ENCODE measurements around the gene MOV10L1.
"Not testable (repeated sequence)": the region's sequence is repeated elsewhere in the genome, so short reads cannot be mapped to it uniquely, and the experiment has no call there.

MOV10L1 gene

DNA sequence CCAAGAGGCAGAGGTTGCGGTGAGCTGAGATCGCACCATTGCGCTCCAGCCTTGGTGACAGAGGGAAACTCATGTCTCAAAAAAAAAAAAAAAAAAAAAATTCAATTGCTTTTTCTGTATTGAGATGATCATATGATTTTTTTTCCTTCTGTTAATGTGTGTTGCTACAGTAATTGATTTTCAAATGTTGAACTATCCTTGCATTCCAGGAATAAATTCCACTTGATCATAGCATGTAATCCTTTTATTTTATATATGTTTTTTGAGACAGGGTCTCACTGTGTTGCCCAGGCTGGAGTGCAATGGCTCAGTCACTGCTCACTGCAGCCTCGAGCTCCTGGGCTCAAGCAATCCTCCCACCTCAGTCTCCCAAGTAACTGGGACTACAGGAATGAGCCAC is 33.3 kb downstream of the MOV10L1 start:
- peaks cover 4% of the 10 kb centered on the region for H3K9me3 ChIP-seq (ENCODE audit: severe bottlenecking)
- H3K27me3 ChIP-seq (ENCODE audit: insufficient read depth, low read depth, severe bottlenecking), result no peaks in the 10 kb centered on the region
- no peak overlapping the region for H3K4me3 ChIP-seq (ENCODE audit: low read depth, low read length)
- H3K36me3 ChIP-seq, result no peaks in the 10 kb centered on the region
- no peak overlapping the region for H3K27ac ChIP-seq
- DNase-seq, result no peak
- TF ChIP-seq, protein P1, sequence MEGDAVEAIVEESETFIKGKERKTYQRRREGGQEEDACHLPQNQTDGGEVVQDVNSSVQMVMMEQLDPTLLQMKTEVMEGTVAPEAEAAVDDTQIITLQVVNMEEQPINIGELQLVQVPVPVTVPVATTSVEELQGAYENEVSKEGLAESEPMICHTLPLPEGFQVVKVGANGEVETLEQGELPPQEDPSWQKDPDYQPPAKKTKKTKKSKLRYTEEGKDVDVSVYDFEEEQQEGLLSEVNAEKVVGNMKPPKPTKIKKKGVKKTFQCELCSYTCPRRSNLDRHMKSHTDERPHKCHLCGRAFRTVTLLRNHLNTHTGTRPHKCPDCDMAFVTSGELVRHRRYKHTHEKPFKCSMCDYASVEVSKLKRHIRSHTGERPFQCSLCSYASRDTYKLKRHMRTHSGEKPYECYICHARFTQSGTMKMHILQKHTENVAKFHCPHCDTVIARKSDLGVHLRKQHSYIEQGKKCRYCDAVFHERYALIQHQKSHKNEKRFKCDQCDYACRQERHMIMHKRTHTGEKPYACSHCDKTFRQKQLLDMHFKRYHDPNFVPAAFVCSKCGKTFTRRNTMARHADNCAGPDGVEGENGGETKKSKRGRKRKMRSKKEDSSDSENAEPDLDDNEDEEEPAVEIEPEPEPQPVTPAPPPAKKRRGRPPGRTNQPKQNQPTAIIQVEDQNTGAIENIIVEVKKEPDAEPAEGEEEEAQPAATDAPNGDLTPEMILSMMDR (IDR thresholded peaks at IDR 0.05; ENCODE audit: low read depth, low read length), result no peak

DNA sequence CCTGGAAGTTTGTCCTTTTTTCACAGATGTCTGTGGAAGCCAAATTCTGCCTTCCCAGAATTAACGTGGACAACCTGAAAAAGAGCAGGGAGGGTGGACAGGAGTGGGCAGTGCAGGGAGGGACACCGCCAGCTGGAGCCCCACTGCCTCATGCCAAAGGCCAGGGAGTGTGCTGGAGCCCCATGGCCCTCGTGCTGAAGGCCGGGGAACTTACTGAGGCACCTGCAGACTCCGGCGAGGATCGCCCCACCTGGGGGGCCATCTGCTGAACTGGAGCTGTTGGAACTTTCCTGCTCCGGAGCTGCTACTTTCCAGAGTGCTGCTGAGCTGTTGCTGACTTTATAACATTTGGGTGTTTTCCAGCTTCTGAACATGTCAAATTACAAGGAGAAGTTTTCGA is 35.2 kb downstream of the MOV10L1 start:
- Histone ChIP-seq H3K36me3 (no peaks in the 10 kb centered on the region), H3K27me3 (ENCODE audit: insufficient read depth, low read depth, severe bottlenecking) (no peaks in the 10 kb centered on the region), H3K4me3 (ENCODE audit: low read depth, low read length) (no peak overlapping the region), H3K9me3 (ENCODE audit: severe bottlenecking) (peaks cover 4% of the 10 kb centered on the region), H3K27ac (no peak overlapping the region)
- no peak for DNase-seq
- TF ChIP-seq, protein P1 (IDR thresholded peaks at IDR 0.05; ENCODE audit: low read depth, low read length), result no peak

DNA sequence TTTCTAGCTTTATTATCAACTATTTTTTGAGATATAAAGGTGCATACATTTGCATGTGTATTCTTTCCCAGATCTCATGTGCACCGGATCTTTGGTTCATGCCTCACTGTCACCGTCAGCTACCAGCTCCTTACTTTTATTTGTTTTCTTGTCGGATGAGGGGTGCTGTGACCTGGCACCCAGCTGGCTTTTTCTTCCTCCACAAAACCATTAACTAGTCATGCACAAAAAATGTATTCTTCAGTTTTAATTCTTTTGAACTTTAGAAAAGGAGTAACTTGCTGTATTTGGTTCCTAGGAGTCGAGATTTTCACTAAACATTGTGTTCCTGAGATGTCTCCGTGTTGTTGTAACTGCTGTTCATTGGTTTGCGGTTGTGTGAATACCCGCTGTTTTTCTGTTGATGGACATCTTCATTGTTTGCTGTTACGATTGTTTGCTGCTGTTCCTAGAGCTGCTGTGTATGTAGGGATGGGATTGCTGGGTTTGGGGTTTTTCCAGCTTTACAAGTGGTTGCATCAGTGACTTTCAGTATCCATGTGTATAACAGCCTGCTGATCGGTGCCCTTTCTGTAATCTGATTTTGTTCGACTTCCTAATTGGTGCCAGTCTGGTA is 39.4 kb downstream of the MOV10L1 start:
- no peaks in the 10 kb centered on the region for H3K36me3 ChIP-seq
- no peaks in the 10 kb centered on the region for H3K9me3 ChIP-seq (ENCODE audit: severe bottlenecking)
- DNase-seq, result no peak
- no peaks in the 10 kb centered on the region for H3K27me3 ChIP-seq (ENCODE audit: insufficient read depth, low read depth, severe bottlenecking)
- no peak overlapping the region for H3K4me3 ChIP-seq (ENCODE audit: low read depth, low read length)
- TF ChIP-seq, protein P1 (IDR thresholded peaks at IDR 0.05; ENCODE audit: low read depth, low read length), result no peak
- H3K27ac ChIP-seq, result no peak overlapping the region

DNA sequence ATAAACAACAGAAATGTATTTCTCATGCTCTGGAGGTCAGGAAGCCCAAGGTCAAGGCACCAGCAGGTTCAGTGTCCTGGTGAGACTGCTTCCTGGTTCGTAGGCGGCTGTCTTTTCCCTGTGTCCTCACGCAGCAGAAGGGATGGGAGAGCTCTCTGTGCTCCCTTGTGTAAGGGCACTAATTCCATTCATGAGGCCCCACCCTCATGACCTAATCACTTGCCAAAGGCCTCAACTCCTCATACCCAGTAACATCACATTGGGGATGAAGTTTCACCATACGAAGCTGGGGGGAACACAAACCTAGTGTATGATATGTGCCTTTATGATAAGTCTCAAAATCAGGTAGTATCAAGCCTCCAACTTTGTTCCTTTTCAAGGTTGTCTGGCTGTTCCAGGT is 42.1 kb downstream of the MOV10L1 start:
- H3K36me3 ChIP-seq, result no peaks in the 10 kb centered on the region
- no peak for DNase-seq

DNA sequence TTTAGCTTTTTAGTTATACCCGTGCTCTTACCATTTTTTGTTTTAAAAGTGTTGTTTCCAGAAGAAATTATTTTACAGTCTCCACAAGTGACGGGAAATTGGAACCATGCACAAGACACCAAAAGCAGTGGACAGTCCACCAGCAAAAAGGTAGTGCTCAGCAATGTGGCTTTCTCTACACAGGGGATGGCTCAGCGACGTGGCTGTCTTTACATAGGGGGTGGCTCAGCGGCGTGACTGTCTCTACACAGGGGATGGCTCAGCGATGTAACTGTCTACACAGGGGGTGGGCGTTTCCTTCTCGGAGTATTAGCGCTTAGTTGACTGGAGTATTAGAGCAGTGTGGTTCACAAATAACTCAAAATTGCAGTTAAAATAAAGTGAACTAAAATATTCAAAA is 44.7 kb downstream of the MOV10L1 start:
- Histone ChIP-seq H3K36me3 (no peaks in the 10 kb centered on the region), H3K27me3 (ENCODE audit: insufficient read depth, low read depth, severe bottlenecking) (no peaks in the 10 kb centered on the region), H3K27ac (no peak overlapping the region), H3K4me3 (ENCODE audit: low read depth, low read length) (no peak overlapping the region), H3K9me3 (ENCODE audit: severe bottlenecking) (no peaks in the 10 kb centered on the region)
- no peak for DNase-seq
- TF ChIP-seq, protein P1 (IDR thresholded peaks at IDR 0.05; ENCODE audit: low read depth, low read length), result no peak

More for the DNA sequence above, 42.1 kb downstream of the MOV10L1 start:
- Histone ChIP-seq H3K9me3 (ENCODE audit: severe bottlenecking) (no peaks in the 10 kb centered on the region), H3K27ac (no peak overlapping the region), H3K4me3 (ENCODE audit: low read depth, low read length) (no peak overlapping the region), H3K27me3 (ENCODE audit: insufficient read depth, low read depth, severe bottlenecking) (no peaks in the 10 kb centered on the region)
- TF ChIP-seq, protein P1 (IDR thresholded peaks at IDR 0.05; ENCODE audit: low read depth, low read length), result no peak

DNA sequence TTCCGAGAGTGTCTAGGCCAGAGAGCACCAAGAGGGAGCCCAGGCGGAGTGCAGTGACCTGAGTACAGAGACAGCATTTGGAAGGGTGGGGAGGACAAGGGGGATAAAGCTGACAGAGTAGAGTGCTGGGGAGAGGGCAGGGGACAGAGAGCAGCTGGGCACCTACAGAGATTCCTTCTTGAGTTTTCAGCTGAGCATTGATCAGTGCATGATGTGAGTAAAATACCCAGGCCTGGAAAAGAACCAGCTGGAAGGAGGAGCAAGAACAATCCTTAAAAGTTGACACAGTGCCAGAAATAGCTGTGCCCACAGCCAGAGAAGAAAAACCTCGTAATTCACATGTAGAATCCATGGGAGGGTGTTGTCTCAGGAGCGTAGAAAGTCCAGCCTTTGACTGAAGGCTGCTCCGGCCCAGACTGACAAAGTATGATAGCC is 46.8 kb downstream of the MOV10L1 start:
- no peaks in the 10 kb centered on the region for H3K9me3 ChIP-seq (ENCODE audit: severe bottlenecking)
- H3K27me3 ChIP-seq (ENCODE audit: insufficient read depth, low read depth, severe bottlenecking), result no peaks in the 10 kb centered on the region
- TF ChIP-seq, protein P1 (IDR thresholded peaks at IDR 0.05; ENCODE audit: low read depth, low read length), result no peak
- no peak overlapping the region for H3K4me3 ChIP-seq (ENCODE audit: low read depth, low read length)
- no peak overlapping the region for H3K27ac ChIP-seq
- H3K36me3 ChIP-seq, result no peaks in the 10 kb centered on the region
- no peak for DNase-seq

DNA sequence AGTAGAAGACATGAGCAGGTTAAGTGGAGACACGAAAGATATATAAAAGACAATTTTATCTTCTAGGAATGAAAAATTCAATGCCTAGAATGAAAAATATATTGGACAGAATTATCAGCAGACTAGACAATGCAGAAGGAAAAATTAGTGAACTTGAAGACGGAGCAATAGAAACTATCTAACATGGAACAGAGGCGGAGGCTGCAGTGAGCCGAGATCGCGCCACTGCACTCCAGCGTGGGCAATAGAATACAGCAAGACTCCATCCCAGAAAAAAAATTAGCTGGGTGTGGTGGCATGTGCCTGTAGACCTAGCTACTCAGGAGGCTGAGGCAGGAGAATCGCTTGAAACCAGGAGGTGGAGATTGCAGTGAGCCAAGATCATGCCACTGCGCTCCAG is 47.5 kb downstream of the MOV10L1 start:
- not testable (repeated sequence) for H3K27ac ChIP-seq; H3K4me3 ChIP-seq (ENCODE audit: low read depth, low read length); H3K36me3 ChIP-seq; H3K9me3 ChIP-seq (ENCODE audit: severe bottlenecking); H3K27me3 ChIP-seq (ENCODE audit: insufficient read depth, low read depth, severe bottlenecking); DNase-seq
